ENCODE results near the gene OXCT1. TPM values are rescaled to one million over a fixed set of nuclear protein-coding genes. Genes with fewer than 3 reads are reported as not detected.
A peak's percentile ranks its signal among the peaks of the same experiment; 100 is the strongest.
"Not testable (repeated sequence)": the region's sequence is repeated elsewhere in the genome, so short reads cannot be mapped to it uniquely, and the experiment has no call there.

Gene OXCT1
- total RNA-seq, 4 donors from 2014 or later: 19.5 to 335 (median 25.1) TPM

DNA sequence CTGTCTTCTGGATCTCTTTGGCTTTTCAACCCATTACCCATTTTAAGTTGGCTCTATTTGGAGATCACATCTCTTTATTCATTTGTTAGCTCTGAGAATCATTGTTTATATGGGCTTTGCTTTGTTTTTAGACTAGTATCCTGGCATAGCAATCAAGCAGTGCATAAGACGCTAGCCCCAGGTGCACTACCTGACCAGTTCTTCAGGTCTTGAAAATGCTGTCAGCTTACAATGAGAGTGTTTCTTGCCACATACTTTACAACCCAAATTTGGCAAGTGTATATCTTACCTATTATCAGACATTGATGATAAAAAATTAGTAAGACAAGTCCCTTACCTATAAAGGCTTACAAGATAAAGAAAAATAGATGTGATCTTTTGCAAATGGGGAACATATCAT is 12.2 kb downstream of the OXCT1 start:
- 58 to 82% methylated on average over 1 of the region's 1 CpG for WGBS, 2 donors
- Histone ChIP-seq H3K27me3 (no peaks in the 10 kb centered on the region), H3K4me1 (no peaks in the 10 kb centered on the region), H3K36me3 (peaks cover 13 to 14% of the 10 kb centered on the region in 2 donors), H3K9me3 (no peaks in the 10 kb centered on the region), H3K4me3 (replicated peaks in 1 of 3) (no peak overlapping the region), H3K27ac (no peak overlapping the region)
- intact Hi-C loops (cut with DNase I): loop anchor here (5.0 to 10.0 kb wide), 2 partner anchors 197 to 909 kb away; no protein-coding TSS in a partner anchor
- TF ChIP-seq POLR2A (IDR thresholded peaks at IDR 0.05): no peak
- TF ChIP-seq, protein P1, sequence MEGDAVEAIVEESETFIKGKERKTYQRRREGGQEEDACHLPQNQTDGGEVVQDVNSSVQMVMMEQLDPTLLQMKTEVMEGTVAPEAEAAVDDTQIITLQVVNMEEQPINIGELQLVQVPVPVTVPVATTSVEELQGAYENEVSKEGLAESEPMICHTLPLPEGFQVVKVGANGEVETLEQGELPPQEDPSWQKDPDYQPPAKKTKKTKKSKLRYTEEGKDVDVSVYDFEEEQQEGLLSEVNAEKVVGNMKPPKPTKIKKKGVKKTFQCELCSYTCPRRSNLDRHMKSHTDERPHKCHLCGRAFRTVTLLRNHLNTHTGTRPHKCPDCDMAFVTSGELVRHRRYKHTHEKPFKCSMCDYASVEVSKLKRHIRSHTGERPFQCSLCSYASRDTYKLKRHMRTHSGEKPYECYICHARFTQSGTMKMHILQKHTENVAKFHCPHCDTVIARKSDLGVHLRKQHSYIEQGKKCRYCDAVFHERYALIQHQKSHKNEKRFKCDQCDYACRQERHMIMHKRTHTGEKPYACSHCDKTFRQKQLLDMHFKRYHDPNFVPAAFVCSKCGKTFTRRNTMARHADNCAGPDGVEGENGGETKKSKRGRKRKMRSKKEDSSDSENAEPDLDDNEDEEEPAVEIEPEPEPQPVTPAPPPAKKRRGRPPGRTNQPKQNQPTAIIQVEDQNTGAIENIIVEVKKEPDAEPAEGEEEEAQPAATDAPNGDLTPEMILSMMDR (IDR thresholded peaks at IDR 0.05): no peak
- DNase-seq: no peak

GRCh38 chr5:41856644-41857491 is 13.4 kb downstream of the OXCT1 start:
- peak; percentile 35 to 44 for DNase-seq
- Histone ChIP-seq H3K36me3 (peaks cover 14 to 18% of the 10 kb centered on the region in 2 donors), H3K27ac (no peak overlapping the region), H3K4me3 (replicated peaks in 1 of 3) (no peak overlapping the region), H3K9me3 (no peaks in the 10 kb centered on the region), H3K4me1 (no peaks in the 10 kb centered on the region), H3K27me3 (no peaks in the 10 kb centered on the region)
- TF ChIP-seq, protein P1 (IDR thresholded peaks at IDR 0.05): peak; percentile 28 to 87 (median 67)
- TF ChIP-seq POLR2A (IDR thresholded peaks at IDR 0.05): no peak
- 44 to 47% methylated on average over 5 of the region's 5 CpGs for WGBS, 2 donors
- intact Hi-C loops (cut with DNase I): loop anchor here (5.0 to 10.0 kb wide), 2 partner anchors 198 to 910 kb away; no protein-coding TSS in a partner anchor

GRCh38 chr5:41852293-41852692 is 17.9 kb downstream of the OXCT1 start:
- WGBS, 2 donors: 96 to 98% methylated on average over 2 of the region's 2 CpGs
- TF ChIP-seq, protein P1 (IDR thresholded peaks at IDR 0.05): no peak
- no peak for TF ChIP-seq POLR2A (IDR thresholded peaks at IDR 0.05)
- Histone ChIP-seq H3K4me3 (replicated peaks in 1 of 3) (no peak overlapping the region), H3K36me3 (peaks cover 13 to 26% of the 10 kb centered on the region in 2 donors), H3K27me3 (no peaks in the 10 kb centered on the region), H3K27ac (no peak overlapping the region), H3K9me3 (no peaks in the 10 kb centered on the region), H3K4me1 (no peaks in the 10 kb centered on the region)
- intact Hi-C loops (cut with DNase I): loop anchor here (10.0 kb wide), 1 partner anchor 203 kb away; no protein-coding TSS in a partner anchor
- DNase-seq: no peak

- H3K36me3 ChIP-seq: peaks cover 13 to 26% of the 10 kb centered on the region in 2 donors
- 48 to 85% methylated on average over 1 of the region's 1 CpG for WGBS, 2 donors
- no peak for TF ChIP-seq POLR2A (IDR thresholded peaks at IDR 0.05)
- TF ChIP-seq, protein P1 (IDR thresholded peaks at IDR 0.05): no peak
- no peaks in the 10 kb centered on the region for H3K27me3 ChIP-seq
- DNase-seq: no peak
- no peaks in the 10 kb centered on the region for H3K4me1 ChIP-seq
- H3K27ac ChIP-seq: no peak overlapping the region
- H3K9me3 ChIP-seq: no peaks in the 10 kb centered on the region
- intact Hi-C loops (cut with DNase I): loop anchor here (10.0 kb wide), 1 partner anchor 204 kb away; no protein-coding TSS in a partner anchor
- no peak overlapping the region for H3K4me3 ChIP-seq (replicated peaks in 1 of 3)
These were observed 19.1 kb downstream of the OXCT1 start for GRCh38 chr5:41851116-41851515.

DNA sequence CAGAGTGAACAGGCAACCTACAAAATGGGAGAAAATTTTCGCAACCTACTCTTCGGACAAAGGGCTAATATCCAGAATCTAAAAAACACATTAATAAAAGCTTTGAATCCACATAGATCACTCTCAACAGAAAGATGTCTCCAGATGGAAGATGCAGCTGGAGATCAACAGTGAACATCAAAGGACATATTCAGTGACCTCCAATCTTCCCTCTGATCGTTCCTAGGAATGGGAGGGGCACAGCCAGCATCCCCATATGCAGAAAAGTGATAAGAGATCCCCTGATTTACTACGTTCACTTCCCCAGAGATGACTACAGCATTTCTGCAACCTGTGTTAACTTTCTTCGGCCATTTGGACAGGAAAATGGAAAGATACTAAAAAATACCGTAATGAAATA is 21.2 kb downstream of the OXCT1 start:
- DNase-seq: no peak
- TF ChIP-seq POLR2A (IDR thresholded peaks at IDR 0.05): no peak
- TF ChIP-seq, protein P1 (IDR thresholded peaks at IDR 0.05): no peak
- intact Hi-C loops (cut with DNase I): no loop called here
- H3K36me3 ChIP-seq: peaks cover 12 to 23% of the 10 kb centered on the region in 2 donors
- no peaks in the 10 kb centered on the region for H3K9me3 ChIP-seq
- no peaks in the 10 kb centered on the region for H3K4me1 ChIP-seq
- 88 to 98% methylated on average over 6 of the region's 6 CpGs for WGBS, 2 donors
- no peak overlapping the region for H3K4me3 ChIP-seq (replicated peaks in 1 of 3)
- no peaks in the 10 kb centered on the region for H3K27me3 ChIP-seq
- H3K27ac ChIP-seq: no peak overlapping the region

DNA sequence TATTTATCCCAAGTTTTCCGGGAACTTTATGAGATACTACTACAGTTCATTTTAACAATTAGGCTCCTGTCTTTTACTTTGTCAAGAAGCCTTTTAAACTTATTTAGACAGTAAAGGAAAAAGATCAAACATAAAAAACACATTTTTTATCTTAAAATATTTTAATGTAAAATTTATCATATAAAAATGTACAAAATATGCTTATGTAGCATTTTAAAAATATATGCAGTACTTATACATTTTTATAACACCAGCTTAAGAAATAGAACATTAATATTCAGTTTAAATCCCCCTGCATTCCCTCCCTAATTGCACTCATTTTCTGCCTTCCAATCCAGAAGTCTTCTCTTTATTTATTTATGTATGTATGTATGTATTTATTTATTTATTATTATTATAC is 24.5 kb downstream of the OXCT1 start:
- H3K4me3 ChIP-seq (replicated peaks in 1 of 3); H3K4me1 ChIP-seq; H3K36me3 ChIP-seq; intact Hi-C loops (cut with DNase I); H3K27me3 ChIP-seq; DNase-seq; H3K9me3 ChIP-seq; H3K27ac ChIP-seq: not testable (repeated sequence)
- WGBS, 2 donors: 88 to 97% methylated on average over 1 of the region's 1 CpG

Measured in thyroid gland (tissue), 4 donors.